ENCODE results near the gene TLR5. TPM values are rescaled to one million over a fixed set of nuclear protein-coding genes. Genes with fewer than 3 reads are reported as not detected.
A peak's percentile ranks its signal among the peaks of the same experiment; 100 is the strongest.

TLR5 gene
- polyA plus RNA-seq, 3 donors = 5.3 to 6.4 (median 5.8) TPM

DNA sequence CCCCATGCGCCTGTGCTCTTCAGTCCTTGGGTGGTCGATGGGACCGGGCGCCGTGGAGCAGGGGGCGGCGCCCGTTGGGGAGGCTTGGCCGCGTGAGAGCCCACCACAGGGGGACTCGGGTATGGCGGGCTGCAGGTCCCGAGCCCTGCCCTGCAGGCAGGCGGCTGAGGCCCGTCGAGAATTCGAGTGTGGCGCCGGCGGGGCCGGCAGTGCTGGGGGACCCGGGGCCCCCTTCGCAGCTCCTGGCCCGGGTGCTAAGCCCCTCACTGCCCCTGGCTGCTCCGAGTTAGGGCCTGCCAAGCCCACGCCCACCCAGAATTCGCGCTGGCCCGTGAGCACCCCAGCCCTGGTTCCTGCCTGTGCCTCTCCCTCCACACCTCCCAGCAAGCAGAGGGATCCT is 26.1 kb downstream of the TLR5 start:
- no peak for DNase-seq (ENCODE audit: low read depth in 3 of 3, low spot score in 2 of 3)

GRCh38 chr1:223114871-223115270 is 28.2 kb downstream of the TLR5 start:
- no peak for DNase-seq (ENCODE audit: low read depth in 3 of 3, low spot score in 2 of 3)

DNA sequence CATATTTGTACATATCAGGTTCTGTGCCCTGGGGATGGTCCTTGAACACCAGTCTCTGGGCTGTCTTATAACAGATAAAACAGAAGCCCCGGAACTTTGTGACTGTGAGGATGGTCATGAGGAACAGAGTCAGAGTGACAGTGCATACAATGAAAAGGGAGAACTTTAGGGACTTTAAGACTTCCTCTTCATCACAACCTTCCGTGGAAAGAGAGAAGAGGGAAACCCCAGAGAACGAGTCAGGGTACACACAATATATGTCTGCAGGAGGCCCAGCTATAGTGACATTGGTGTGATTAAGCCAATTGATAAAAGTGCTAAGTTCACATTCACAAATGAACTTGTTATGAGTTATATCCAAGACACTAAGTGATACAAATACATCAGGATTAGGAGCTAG is 32.1 kb downstream of the TLR5 start:
- no peak for DNase-seq (ENCODE audit: low read depth in 3 of 3, low spot score in 2 of 3)

DNA sequence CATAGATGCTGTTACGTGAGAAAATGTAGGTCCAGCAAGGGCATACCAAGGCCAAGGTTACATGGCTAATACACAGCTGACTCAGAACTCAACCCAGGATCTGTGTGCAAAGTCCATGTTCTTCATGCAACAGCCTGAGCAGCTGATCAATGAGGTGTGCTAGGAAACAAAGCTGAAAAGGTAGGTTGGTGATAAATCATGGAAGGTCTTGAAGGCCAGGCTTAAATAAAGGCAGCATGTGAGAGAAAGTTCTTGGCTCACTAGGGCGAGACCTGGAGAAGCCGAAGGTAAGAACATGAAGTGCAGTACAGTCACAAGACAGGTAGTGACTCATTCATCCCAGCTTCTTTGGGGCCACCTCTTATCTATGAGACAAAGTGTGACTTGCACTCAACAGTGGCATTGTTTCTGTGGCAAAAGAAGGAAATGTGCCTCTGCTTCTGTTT is 33.4 kb downstream of the TLR5 start:
- no peak for DNase-seq (ENCODE audit: low read depth in 3 of 3, low spot score in 2 of 3)

DNA sequence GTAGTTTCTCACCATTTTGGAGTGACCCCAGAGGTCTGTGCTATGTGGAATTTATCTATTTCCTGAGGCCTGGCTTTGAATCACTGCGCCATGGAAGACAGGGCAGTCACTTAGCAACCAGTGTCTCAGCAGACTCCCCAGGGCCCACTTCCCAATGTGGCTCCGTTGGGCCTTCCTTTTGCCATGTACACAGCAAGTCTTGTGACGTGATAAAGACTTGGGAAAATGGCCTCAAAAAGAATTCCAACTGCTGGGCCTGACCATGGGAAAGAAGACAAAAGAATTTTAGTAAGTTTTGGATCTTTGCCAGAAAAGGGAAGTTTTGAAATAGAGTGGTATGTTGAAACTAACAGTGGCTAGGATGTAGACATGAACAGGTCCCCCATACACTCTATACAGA is 36.2 kb downstream of the TLR5 start:
- no peak for DNase-seq (ENCODE audit: low read depth in 3 of 3, low spot score in 2 of 3)

DNA sequence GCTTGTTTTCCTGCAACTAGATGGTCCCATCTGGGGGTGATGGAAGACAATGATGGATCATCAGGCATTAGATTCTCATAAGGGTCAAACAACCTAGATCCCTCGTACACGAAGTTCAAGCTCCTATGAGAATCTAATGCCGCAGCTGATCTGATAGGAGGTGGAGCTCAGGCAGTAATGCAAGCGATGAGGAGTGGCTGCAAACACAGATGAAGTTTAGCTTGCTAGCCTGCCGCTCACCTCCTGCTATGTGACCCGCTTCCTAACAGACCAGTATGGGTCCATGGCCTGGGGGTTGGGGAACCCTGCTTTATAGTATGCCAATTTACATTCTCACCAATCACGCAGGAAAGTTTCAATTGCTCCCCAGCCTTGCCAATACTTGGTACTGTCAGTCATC is 37.5 kb downstream of the TLR5 start:
- DNase-seq (ENCODE audit: low read depth in 3 of 3, low spot score in 2 of 3) = no peak

DNA sequence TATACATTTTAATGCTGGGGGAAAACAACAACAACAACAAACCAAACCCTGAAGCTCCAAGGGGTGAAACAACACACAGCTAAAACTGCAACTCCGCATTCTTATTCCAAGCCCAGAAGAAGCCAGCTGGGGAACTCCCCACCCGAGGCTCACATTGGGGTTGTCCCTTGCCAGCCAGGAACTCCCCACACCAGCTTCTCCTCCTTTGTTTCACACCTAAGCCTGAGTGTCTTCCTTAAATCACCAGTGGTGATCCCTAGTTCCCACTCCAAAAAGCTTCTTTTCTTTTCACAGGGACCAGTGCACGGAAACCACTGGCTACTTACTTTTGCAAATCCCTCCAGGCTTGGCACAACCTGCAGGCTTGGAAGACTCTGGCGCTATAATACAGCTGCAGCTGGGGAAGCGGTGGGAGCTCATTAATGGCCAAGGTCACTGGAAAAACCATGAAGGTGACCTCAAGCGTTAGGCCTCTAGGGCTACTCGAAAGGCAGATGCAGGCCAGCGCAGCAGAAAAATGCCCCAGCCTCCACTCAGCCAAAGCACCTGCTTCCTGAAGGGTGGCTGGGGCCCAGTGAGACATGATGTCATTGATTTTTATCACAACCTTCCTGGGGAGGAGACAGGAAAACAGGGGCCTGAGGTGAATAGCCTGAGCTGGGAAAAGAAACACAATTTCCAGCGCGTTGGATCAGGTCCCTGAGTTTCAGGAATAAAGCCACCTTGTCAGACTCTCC is 40.1 kb downstream of the TLR5 start:
- DNase-seq (ENCODE audit: low read depth in 3 of 3, low spot score in 2 of 3) = no peak

GRCh38 chr1:223097713-223098112 is 45.3 kb downstream of the TLR5 start:
- DNase-seq (ENCODE audit: low read depth in 3 of 3, low spot score in 2 of 3) = no peak

GRCh38 chr1:223095870-223096269 is 47.2 kb downstream of the TLR5 start:
- DNase-seq (ENCODE audit: low read depth in 3 of 3, low spot score in 2 of 3) = no peak

DNA sequence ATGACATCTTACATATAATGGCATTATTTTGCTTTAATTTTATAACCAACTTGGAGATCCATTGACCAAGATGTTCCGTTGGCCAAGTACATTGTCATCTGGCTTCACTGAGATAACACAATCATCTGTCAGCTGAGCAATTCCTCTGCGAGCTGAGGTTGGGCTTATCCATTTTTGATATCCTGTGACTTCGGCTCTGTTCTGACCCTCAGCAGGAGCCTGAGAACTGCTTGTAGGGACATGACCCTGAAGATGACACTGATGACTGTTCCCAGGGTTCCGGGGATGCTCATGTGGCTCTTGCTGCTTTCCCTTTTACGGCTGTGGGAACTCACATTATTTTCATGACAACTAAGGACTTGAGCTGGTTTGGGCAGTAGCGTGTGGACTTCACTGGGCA is 51.2 kb downstream of the TLR5 start:
- no peak for DNase-seq (ENCODE audit: low read depth in 3 of 3, low spot score in 2 of 3)

DNA sequence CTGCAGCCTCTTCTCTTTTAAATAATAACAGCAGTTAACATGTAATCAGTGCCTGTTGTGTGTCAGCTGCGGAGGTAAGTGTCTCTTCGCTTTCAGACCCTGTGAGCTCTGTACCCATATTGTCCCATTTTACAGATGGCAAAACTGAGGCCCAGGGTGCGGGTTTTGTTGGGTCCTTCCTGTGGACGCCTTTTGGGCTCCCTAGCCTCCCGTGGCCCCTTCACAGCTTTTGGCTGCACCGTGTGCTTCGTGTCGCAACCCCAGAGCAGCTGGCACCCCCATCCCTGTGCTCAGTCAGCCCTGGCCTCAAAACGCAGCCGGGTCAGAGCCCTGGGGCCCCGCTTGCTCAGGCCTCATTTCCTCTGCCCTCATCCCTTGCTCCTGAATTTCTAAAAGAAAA is 53.8 kb downstream of the TLR5 start:
- no peak for DNase-seq (ENCODE audit: low read depth in 3 of 3, low spot score in 2 of 3)

- no peak for DNase-seq (ENCODE audit: low read depth in 3 of 3, low spot score in 2 of 3)
Measured at GRCh38 chr1:223088713-223089240, 54.3 kb downstream of the TLR5 start.

DNA sequence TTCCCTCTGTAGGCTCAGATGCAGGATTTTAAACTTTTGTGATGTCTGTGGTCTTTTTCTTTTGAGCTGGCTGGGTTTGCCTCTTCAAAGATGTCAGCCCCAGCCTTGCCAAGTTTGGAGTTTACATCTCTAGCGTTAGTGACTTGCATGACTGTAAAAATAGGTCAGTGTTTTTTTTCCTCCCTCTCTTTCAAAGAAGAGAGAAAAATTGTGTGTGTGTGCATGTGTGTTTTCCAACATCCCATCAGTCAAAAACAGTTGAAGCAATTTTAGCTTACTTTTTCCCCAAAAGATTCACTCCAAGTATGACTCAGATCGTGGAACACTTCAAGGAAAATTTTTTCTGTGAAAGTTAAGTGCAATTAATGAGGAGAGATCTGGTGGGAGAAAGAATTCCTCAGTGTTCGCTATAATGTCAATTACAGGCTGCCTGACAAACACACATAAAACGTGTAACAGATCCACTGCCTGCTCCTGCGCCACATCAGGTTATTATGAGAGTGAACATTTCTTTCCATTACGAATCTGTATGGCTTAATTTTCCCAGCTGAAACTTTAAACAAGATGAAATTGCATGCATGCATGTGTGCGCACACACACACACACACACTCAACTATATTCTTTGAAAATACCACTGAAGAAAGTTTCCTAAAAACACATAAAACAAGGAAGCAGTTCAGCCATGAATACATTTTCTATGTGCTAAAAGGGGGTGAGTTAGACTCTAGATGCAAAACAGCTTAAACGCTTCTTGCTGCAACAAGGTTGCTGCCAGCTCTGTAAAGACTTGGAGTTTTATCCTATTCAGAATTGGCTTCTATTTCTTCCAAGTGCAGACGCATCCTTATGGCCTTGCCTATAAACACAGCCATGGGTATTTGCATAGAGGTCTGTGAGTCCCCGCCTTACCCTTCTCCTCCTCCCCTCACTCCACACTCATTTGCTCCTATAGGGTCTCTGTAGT is 55.5 kb downstream of the TLR5 start:
- no peak for DNase-seq (ENCODE audit: low read depth in 3 of 3, low spot score in 2 of 3)

DNA sequence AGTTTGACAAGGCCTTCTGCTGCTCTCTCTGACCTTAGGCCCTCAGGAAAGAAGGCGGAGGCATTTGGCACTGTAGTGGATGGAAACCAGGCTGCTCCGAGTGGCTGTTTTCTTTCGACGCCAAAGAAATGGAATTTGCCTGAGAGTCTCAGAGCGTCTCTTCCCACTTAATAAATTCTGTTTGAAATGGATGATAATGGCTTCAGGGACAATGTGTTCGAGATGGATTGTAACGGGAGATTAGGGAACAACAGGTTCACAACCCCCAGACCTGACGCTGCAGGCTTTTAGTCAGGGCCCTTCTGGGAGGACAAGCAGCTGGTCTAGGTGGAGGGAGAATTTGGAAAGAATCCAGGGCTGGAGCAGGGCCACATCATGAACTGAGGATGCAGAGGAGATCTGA is 58.6 kb downstream of the TLR5 start:
- no peak for DNase-seq (ENCODE audit: low read depth in 3 of 3, low spot score in 2 of 3)

DNA sequence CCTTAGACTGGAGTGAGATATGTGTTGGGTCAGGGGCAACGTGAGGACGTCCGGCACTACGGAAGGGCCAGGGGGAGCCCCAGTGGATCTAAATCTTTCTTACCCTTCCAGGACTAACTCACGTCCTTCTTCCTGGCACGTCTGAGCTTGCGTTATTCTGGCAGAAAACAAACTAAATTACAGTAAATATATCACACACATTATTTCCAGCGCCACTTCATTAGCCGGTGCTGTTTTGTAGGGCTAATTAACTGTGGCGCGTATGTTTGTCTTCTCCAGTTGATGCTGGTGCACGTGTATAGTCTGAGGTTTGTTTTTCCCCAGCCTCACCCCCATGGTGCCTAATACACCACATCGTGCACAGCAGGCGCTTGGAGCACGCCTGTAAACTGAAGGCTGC is 59.2 kb downstream of the TLR5 start:
- no peak for DNase-seq (ENCODE audit: low read depth in 3 of 3, low spot score in 2 of 3)

GRCh38 chr1:223082914-223083313 is 60.1 kb downstream of the TLR5 start:
- no peak for DNase-seq (ENCODE audit: low read depth in 3 of 3, low spot score in 2 of 3)

DNA sequence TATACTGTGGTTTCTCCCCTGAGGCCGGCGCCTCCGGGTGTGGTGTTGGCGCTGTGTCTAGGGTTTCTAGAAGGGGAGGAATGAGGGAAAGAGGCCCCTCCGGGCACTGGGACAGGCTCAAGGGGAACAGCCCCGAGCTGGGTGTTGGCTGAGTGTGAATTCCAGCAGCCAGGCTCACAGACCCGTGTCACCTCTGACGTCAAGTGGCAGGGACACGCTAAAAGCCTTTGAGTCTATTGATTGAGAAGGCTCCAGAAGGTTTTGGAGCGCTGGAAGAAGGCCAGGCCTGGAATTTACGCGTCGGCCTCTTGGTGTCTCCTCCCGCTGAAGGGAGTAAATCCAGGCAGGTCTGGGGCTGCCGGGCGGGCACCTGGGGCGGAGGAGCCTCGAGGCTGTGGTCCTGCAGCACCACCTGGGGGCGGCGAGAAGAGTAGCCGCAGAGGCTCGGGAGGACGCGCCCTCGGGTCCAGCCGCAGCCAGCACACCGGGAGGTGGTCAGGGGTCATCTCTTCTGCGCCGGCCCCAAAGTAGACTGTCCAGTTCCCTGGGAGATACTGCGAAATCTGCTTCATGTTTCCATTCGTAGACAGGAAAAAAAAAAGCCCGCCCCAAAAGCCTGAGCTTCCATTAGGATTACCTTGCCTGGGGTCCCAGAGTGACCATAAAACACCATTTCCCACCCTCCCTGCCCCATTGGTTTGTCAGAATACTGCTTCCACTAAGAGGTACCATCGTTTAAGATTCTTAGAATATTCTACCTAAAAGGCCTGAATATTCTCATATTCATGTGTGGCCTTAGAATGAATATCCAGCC is 61.7 kb downstream of the TLR5 start:
- peak; percentile 73 to 79 (median 74) for DNase-seq (ENCODE audit: low read depth in 3 of 3, low spot score in 2 of 3)

DNA sequence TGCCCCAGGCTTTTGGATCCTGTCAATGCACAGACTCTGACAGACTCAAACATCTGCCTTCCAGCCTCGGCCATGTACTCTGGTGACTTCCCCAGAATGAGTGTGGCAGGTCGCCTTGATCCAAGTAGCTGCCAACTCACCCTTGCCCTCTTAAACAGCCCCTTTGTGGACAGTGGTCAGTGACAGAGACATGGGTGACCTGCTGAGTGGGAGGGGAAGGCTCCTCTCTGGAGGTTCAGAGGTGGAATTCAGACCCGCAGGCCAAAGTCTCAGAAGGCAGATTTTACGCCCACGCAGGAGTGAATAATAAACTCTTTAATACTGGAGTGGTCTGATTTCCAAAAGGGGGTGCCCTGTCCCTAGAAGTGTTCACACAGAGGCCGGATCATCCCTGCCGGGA is 63.5 kb downstream of the TLR5 start:
- DNase-seq (ENCODE audit: low read depth in 3 of 3, low spot score in 2 of 3) = no peak

DNA sequence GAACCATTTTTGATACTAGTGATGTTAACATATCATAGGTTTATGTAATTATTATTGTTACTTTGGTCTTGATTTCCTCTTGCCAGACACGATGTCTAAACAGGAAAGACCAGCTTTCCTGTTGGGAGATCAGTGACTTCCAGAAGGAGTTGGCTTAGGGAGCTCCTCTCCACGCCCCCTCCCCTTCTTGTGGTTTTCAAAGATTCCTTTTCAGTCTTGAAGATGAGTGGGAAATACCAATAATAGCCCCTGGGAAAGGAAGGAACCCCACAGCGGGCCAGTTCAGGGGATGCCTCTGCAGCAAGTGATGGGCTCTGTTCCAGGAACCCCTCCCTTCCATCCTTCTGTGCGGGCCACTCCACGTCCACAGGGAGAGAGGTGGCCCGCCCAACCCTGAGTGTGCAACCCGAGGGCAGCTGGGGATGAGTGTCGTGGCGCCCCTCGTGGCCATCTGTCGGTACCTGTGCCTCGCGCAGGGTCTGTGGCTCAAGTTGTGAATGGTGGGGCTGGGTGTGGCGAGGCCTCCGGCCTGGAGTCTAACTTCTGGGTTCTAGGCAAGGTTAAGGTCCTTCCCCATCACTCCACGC is 65.7 kb downstream of the TLR5 start:
- no peak for DNase-seq (ENCODE audit: low read depth in 3 of 3, low spot score in 2 of 3)

DNA sequence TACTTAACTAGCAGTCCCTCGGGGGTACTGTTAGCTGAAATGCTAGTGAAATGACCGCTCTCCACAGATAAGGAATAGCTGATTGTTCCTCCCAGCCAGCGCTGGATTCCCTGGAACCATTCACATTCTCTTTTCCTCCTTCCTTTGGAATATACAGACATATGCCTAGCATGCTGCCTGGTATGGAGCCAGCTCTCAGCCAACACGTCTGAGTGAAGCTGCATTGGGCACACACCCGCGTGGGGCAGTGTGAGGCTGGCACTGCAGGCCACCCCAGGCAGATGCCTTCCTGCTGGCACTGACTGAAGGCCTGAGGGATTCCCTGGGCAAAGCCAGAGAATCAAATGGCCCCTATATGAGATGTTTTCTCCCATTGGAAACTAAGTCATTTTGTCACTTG is 66.7 kb downstream of the TLR5 start:
- no peak for DNase-seq (ENCODE audit: low read depth in 3 of 3, low spot score in 2 of 3)

Measured in right renal cortex interstitium (tissue), 3 donors.